IMR-90 (cell line): ENCODE measurements around the gene NXPH2. TPM values are rescaled to one million over a fixed set of nuclear protein-coding genes. Genes with fewer than 3 reads are reported as not detected.

Source experiments
- ATAC-seq: fragments of 200-7000 bp; cut with Tn5 transposase; 2 replicates; pipeline ENCODE4 v1.9.1; 2020; ENCODE audit warnings: low read depth, mild to moderate bottlenecking, moderate library complexity
- BruUV-seq: library from RNA; stranded (reverse); fragments of 400-500 nt; replicated peaks from 2 replicates; lab custom pipeline; 2021; lab: Mats Ljungman, UMichigan
- CTCF ChIA-PET: fragments of 300-600 bp; formaldehyde crosslinking; extraction: SDS; loops from one replicate; lab custom pipeline; 2021; ENCODE audit warnings: antibody characterized with exemption; lab: Yijun Ruan, JAX
- POLR2A ChIA-PET: fragments of 300-600 bp; sonication (Branson Sonifier 250); formaldehyde crosslinking; loops from one replicate; lab custom pipeline; 2022; ENCODE audit warnings: antibody characterized with exemption; ENCODE audit not compliant: unreplicated experiment; lab: Charles Lee
- DNase-seq: peaks from one replicate; pipeline ENCODE4 v3.0.0; 2013
- H2AFZ ChIP-seq: replicated peaks from 2 replicates; pipeline ENCODE3; 2013; ENCODE audit warnings: low read length, mild to moderate bottlenecking; ENCODE audit not compliant: poor library complexity
- H2AK5ac ChIP-seq: 2 replicates; pipeline ENCODE4 v1.6.1; 2013; ENCODE audit warnings: low read depth, low read length, inconsistent platforms
- H2AK9ac ChIP-seq: replicated peaks from 2 replicates; pipeline ENCODE3; 2013; ENCODE audit warnings: mild to moderate bottlenecking, low read depth, low read length, moderate library complexity; ENCODE audit not compliant: poor library complexity
- H2BK120ac ChIP-seq: 2 replicates; pipeline ENCODE4 v1.6.1; 2013; ENCODE audit warnings: low read depth, low read length, inconsistent platforms
- H2BK15ac ChIP-seq: 3 replicates; pipeline ENCODE4 v1.6.1; 2013; ENCODE audit warnings: low read depth, low read length, inconsistent platforms
- H2BK20ac ChIP-seq: 2 replicates; pipeline ENCODE4 v1.6.1; 2013; ENCODE audit warnings: low read depth, mild to moderate bottlenecking, inconsistent platforms, low read length, moderate library complexity
- H2BK5ac ChIP-seq: 2 replicates; pipeline ENCODE4 v1.6.1; 2013; ENCODE audit warnings: mild to moderate bottlenecking, low read depth, low read length, inconsistent platforms; ENCODE audit not compliant: poor library complexity, severe bottlenecking
- H3K14ac ChIP-seq: replicated peaks from 2 replicates; pipeline ENCODE4 v1.6.1; 2013; ENCODE audit warnings: low read depth, low read length, inconsistent platforms
- H3K18ac ChIP-seq: 2 replicates; pipeline ENCODE4 v1.6.1; 2013; ENCODE audit warnings: low read depth, low read length, control low read depth
- H3K23ac ChIP-seq: 2 replicates; pipeline ENCODE4 v1.6.1; 2013; ENCODE audit warnings: low read depth, low read length, inconsistent platforms
- H3K27ac ChIP-seq: 2 replicates; pipeline ENCODE4 v1.5.1; 2013; ENCODE audit warnings: mild to moderate bottlenecking, control low read depth, low read length; ENCODE audit not compliant: insufficient read depth
- H3K27me3 ChIP-seq: 2 replicates; pipeline ENCODE4 v1.6.1; 2013; ENCODE audit warnings: low read length; ENCODE audit not compliant: control insufficient read depth, insufficient read depth
- H3K36me3 ChIP-seq: 2 replicates; pipeline ENCODE4 v1.6.1; 2013; ENCODE audit warnings: low read length, mixed read lengths; ENCODE audit not compliant: control insufficient read depth, insufficient read depth
- H3K4ac ChIP-seq: 2 replicates; pipeline ENCODE4 v1.6.1; 2013; ENCODE audit warnings: low read depth, low read length, inconsistent platforms
- H3K4me1 ChIP-seq: 2 replicates; pipeline ENCODE4 v1.6.1; 2013; ENCODE audit warnings: low read length, mixed read lengths; ENCODE audit not compliant: control insufficient read depth, insufficient read depth
- H3K4me2 ChIP-seq: 2 replicates; pipeline ENCODE4 v1.6.1; 2013; ENCODE audit warnings: low read depth, mild to moderate bottlenecking, control low read depth, low read length, moderate library complexity
- H3K4me3 ChIP-seq: 2 replicates; pipeline ENCODE4 v1.5.1; 2013; ENCODE audit warnings: low read depth, mild to moderate bottlenecking, control low read depth, low read length, moderate library complexity; ENCODE audit not compliant: insufficient read depth
- H3K56ac ChIP-seq: 2 replicates; pipeline ENCODE4 v1.6.1; 2013; ENCODE audit warnings: low read length, inconsistent platforms; ENCODE audit not compliant: insufficient read depth; ENCODE audit errors: extremely low read depth
- H3K79me1 ChIP-seq, 2 experiments: 2 replicates each; pipeline ENCODE4 v1.6.1; 2013; ENCODE audit warnings: low read length in 2 of 2, inconsistent platforms in 1 of 2, low read depth in 1 of 2
- H3K9ac ChIP-seq: 2 replicates; pipeline ENCODE4 v1.6.1; 2013; ENCODE audit warnings: low read depth, low read length, control low read depth
- H3K9me1 ChIP-seq: 2 replicates; pipeline ENCODE4 v1.6.1; 2013; ENCODE audit warnings: low read length, inconsistent platforms; ENCODE audit not compliant: insufficient read depth
- H3K9me3 ChIP-seq: 2 replicates; pipeline ENCODE4 v1.6.1; 2013; ENCODE audit warnings: low read length; ENCODE audit not compliant: control insufficient read depth, insufficient read depth
- H4K20me1 ChIP-seq: 2 replicates; pipeline ENCODE4 v1.6.1; 2013; ENCODE audit warnings: low read length, inconsistent platforms; ENCODE audit not compliant: insufficient read depth
- H4K5ac ChIP-seq: 2 replicates; pipeline ENCODE4 v1.6.1; 2013; ENCODE audit warnings: mild to moderate bottlenecking, low read depth, low read length, control low read depth
- H4K8ac ChIP-seq, 2 experiments: 2 replicates each; pipeline ENCODE4 v1.6.1; 2013; ENCODE audit warnings: low read depth in 2 of 2, low read length in 2 of 2, control low read depth in 1 of 2, inconsistent platforms in 1 of 2
- H4K91ac ChIP-seq: 2 replicates; pipeline ENCODE4 v1.6.1; 2013; ENCODE audit warnings: low read depth, low read length, inconsistent platforms; ENCODE audit not compliant: insufficient read depth
- BHLHE40 ChIP-seq: fragments of 150-350 bp; IDR thresholded peaks from 2 replicates; pipeline ENCODE4 v1.6.1; 2016; ENCODE audit warnings: mild to moderate bottlenecking, low read depth, low read length
- CEBPB ChIP-seq: IDR thresholded peaks from 2 replicates; pipeline ENCODE4 v1.6.1; 2012; ENCODE audit warnings: low read depth, low read length, improper control_type of control experiment
- CHD1 ChIP-seq: IDR thresholded peaks from 2 replicates; pipeline ENCODE4 v1.6.1; 2012; ENCODE audit warnings: low read depth, low read length, improper control_type of control experiment
- FOS ChIP-seq: fragments of 150-350 bp; IDR thresholded peaks from 2 replicates; pipeline ENCODE4 v1.6.1; 2016; ENCODE audit warnings: low read depth, low read length
- MAFK ChIP-seq: IDR thresholded peaks from 2 replicates; pipeline ENCODE4 v1.6.1; 2012; ENCODE audit warnings: low read depth, low read length, improper control_type of control experiment
- MAZ ChIP-seq: IDR thresholded peaks from 2 replicates; pipeline ENCODE4 v1.6.1; 2012; ENCODE audit warnings: low read depth, mild to moderate bottlenecking, low read length, improper control_type of control experiment, moderate library complexity, borderline replicate concordance
- MXI1 ChIP-seq: IDR thresholded peaks from 2 replicates; pipeline ENCODE4 v1.6.1; 2012; ENCODE audit warnings: low read depth, mild to moderate bottlenecking, low read length, moderate library complexity, borderline replicate concordance
- NFE2L2 ChIP-seq: fragments of 150-350 bp; IDR thresholded peaks from 2 replicates; pipeline ENCODE4 v1.6.1; 2016; ENCODE audit warnings: low read depth, mild to moderate bottlenecking, low read length
- POLR2A ChIP-seq: IDR thresholded peaks from 2 replicates; pipeline ENCODE4 v1.6.1; 2012; ENCODE audit warnings: mild to moderate bottlenecking, low read depth, low read length
- RAD21 ChIP-seq: IDR thresholded peaks from 2 replicates; pipeline ENCODE4 v1.6.1; 2012; ENCODE audit warnings: low read length, improper control_type of control experiment
- RFX5 ChIP-seq: IDR thresholded peaks from 2 replicates; pipeline ENCODE4 v1.8.0; 2012; ENCODE audit warnings: low read depth, mild to moderate bottlenecking, low read length, moderate library complexity
- USF2 ChIP-seq: fragments of 150-350 bp; IDR thresholded peaks from 2 replicates; pipeline ENCODE4 v1.6.1; 2017; ENCODE audit warnings: mild to moderate bottlenecking, antibody characterized with exemption, low read length, low read depth
- whole genome bisulfite sequencing, 2 experiments: methylation state at CpG; one replicate each; pipeline versions ENCODE4 v1.1.5 to v1.1.7; 2013; ENCODE audit warnings: missing lambda C conversion rate in 2 of 2; ENCODE audit not compliant: insufficient read length in 1 of 2; ENCODE audit errors: extremely low coverage in 2 of 2; 5-methylcytosine and 5-hydroxymethylcytosine counted together
- dilution Hi-C: fragments of 300-500 bp; cut with HindIII; formaldehyde crosslinking; loops from one replicate; pipeline ENCODE4 v1.14.3; 2018; ENCODE audit warnings: low sequenced_read_pairs; ENCODE audit not compliant: unreplicated experiment
- in situ Hi-C: fragments of 300-500 bp; cut with MboI; formaldehyde crosslinking; loops from 3 replicates; pipeline ENCODE4 v1.14.3; 2019; ENCODE audit warnings: low sequenced_read_pairs, inconsistent platforms, mixed read lengths
- intact Hi-C: fragments of 100-400 bp; cut with micrococcal nuclease; formaldehyde crosslinking; loops from 2 replicates; pipeline ENCODE4 v1.10.0; 2022
- polyA plus RNA-seq, 3 experiments: library from polyadenylated mRNA; depleted of rRNA; stranded (reverse); fragments of >200 nt; gene quantifications; 2 replicates each; pipeline ENCODE4 v1.2.3, GENCODE V29; 2012; ENCODE audit warnings: low replicate concordance in 1 of 3
- total RNA-seq: library from RNA; depleted of rRNA; stranded (reverse); fragments of >200 nt; gene quantifications from 2 replicates; pipeline ENCODE4 v1.2.3, GENCODE V29; 2012
- TF ChIP-seq, protein P1 (sequence below): conservative IDR thresholded peaks from 2 replicates; pipeline ENCODE4 v1.5.1; 2012; ENCODE audit warnings: mild to moderate bottlenecking, low read depth, low read length, improper control_type of control experiment
- TF ChIP-seq, protein P2 (sequence below): fragments of 150-350 bp; IDR thresholded peaks from 2 replicates; pipeline ENCODE4 v1.6.1; 2016; ENCODE audit warnings: low read depth, mild to moderate bottlenecking, low read length, moderate library complexity, borderline replicate concordance

Gene NXPH2
- total and polyA plus RNA-seq, 2 of the 4 experiments (the other 2 are of a cell fraction), result not detected

GRCh38 chr2:138724327-138724726, 55.9 kb downstream of the NXPH2 start:
- Histone ChIP-seq H3K14ac (no peak overlapping the region), H3K4ac (no peak overlapping the region), H2BK15ac (no peak overlapping the region), H4K20me1 (no peaks in the 10 kb centered on the region), H3K4me1 (no peaks in the 10 kb centered on the region), H4K8ac (no peak overlapping the region), H3K27ac (no peak overlapping the region), H3K36me3 (no peaks in the 10 kb centered on the region), H3K27me3 (no peaks in the 10 kb centered on the region; the same call in 1 of the 2 replicates), H2AK5ac (no peak overlapping the region), H2BK20ac (no peak overlapping the region), H3K56ac (no peak overlapping the region), H4K5ac (no peak overlapping the region), H2AFZ (no peak overlapping the region), H3K79me1 (no peaks in the 10 kb centered on the region), H3K4me2 (no peak overlapping the region), H2AK9ac (no peak overlapping the region), H3K4me3 (no peak overlapping the region), H2BK5ac (no peak overlapping the region), H3K18ac (no peak overlapping the region), H4K91ac (no peak overlapping the region), H3K9ac (no peak overlapping the region), H3K9me1 (no peaks in the 10 kb centered on the region), H3K9me3 (no peaks in the 10 kb centered on the region), H3K23ac (no peak overlapping the region), H2BK120ac (no peak overlapping the region)
- TF ChIP-seq MAFK (no peak), NFE2L2 (no peak), CHD1 (no peak), BHLHE40 (no peak), CEBPB (no peak), MAZ (no peak), FOS (no peak), RAD21 (no peak), RFX5 (no peak), MXI1 (no peak), USF2 (no peak), POLR2A (no peak)
- TF ChIP-seq, protein P1, sequence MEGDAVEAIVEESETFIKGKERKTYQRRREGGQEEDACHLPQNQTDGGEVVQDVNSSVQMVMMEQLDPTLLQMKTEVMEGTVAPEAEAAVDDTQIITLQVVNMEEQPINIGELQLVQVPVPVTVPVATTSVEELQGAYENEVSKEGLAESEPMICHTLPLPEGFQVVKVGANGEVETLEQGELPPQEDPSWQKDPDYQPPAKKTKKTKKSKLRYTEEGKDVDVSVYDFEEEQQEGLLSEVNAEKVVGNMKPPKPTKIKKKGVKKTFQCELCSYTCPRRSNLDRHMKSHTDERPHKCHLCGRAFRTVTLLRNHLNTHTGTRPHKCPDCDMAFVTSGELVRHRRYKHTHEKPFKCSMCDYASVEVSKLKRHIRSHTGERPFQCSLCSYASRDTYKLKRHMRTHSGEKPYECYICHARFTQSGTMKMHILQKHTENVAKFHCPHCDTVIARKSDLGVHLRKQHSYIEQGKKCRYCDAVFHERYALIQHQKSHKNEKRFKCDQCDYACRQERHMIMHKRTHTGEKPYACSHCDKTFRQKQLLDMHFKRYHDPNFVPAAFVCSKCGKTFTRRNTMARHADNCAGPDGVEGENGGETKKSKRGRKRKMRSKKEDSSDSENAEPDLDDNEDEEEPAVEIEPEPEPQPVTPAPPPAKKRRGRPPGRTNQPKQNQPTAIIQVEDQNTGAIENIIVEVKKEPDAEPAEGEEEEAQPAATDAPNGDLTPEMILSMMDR, result no peak
- TF ChIP-seq, protein P2, sequence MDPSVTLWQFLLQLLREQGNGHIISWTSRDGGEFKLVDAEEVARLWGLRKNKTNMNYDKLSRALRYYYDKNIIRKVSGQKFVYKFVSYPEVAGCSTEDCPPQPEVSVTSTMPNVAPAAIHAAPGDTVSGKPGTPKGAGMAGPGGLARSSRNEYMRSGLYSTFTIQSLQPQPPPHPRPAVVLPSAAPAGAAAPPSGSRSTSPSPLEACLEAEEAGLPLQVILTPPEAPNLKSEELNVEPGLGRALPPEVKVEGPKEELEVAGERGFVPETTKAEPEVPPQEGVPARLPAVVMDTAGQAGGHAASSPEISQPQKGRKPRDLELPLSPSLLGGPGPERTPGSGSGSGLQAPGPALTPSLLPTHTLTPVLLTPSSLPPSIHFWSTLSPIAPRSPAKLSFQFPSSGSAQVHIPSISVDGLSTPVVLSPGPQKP, result no peak
- no peak for DNase-seq
- BruUV-seq, result no TSS peak
- WGBS, 2 experiments, result no CpG with 5 or more reads among the region's 2 CpGs
- dilution Hi-C loops (no loop called here), intact Hi-C loops (no loop called here), in situ Hi-C loops (no loop called here)
- no peak for ATAC-seq
- POLR2A ChIA-PET, result no interaction called here
- CTCF ChIA-PET, result no interaction called here
